Kidney (tissue), 14 donors: ENCODE data around the gene ALPG. TPM values are rescaled to one million over a fixed set of nuclear protein-coding genes. Genes with fewer than 3 reads are reported as not detected.

Experiments used
- DNase-seq, 5 donors: peaks; one replicate each; pipeline ENCODE4 v3.0.0-alpha.2; 2013 to 2020
- FAIRE-seq: peaks from 2 replicates; lab custom pipeline; 2012; peaks lifted over from hg19 to GRCh38; lab: Jason Lieb, UNC
- H3K27ac ChIP-seq, 2 donors: one replicate each; pipeline ENCODE4 v1.7.0; 2013; ENCODE audit warnings: low read depth in 2 of 2, low read length in 2 of 2, inconsistent platforms in 1 of 2
- H3K27me3 ChIP-seq: one replicate; pipeline ENCODE4 v1.7.1; 2013; ENCODE audit warnings: low read length, inconsistent platforms; ENCODE audit not compliant: control insufficient read depth, insufficient read depth
- H3K36me3 ChIP-seq, 3 donors: one replicate each; pipeline versions ENCODE4 v1.7.0 to v1.7.1; 2013; ENCODE audit warnings: low read length in 3 of 3, control low read depth in 1 of 3, inconsistent platforms in 1 of 3; ENCODE audit not compliant: insufficient read depth in 3 of 3, control insufficient read depth in 2 of 3
- H3K4me1 ChIP-seq, 3 donors: one replicate each; pipeline versions ENCODE4 v1.7.0 to v1.7.1; 2013; ENCODE audit warnings: low read length in 3 of 3, inconsistent platforms in 1 of 3, low read depth in 1 of 3; ENCODE audit not compliant: control insufficient read depth in 2 of 3, insufficient read depth in 2 of 3
- H3K4me3 ChIP-seq, 3 donors: one replicate each; pipeline versions ENCODE4 v1.7.0 to v1.8.1; 2013; ENCODE audit warnings: low read length in 3 of 3, control low read depth in 1 of 3, inconsistent platforms in 1 of 3
- H3K9ac ChIP-seq, 3 donors: one replicate each; pipeline versions ENCODE4 v1.7.0 to v1.7.1; 2013; ENCODE audit warnings: low read length in 3 of 3, control low read depth in 1 of 3, inconsistent platforms in 1 of 3
- H3K9me3 ChIP-seq, 3 donors: one replicate each; pipeline versions ENCODE4 v1.7.0 to v1.7.1; 2013; ENCODE audit warnings: low read length in 3 of 3, control low read depth in 1 of 3, inconsistent platforms in 1 of 3; ENCODE audit not compliant: control insufficient read depth in 2 of 3, insufficient read depth in 1 of 3
- intact Hi-C: fragments of 100-400 bp; cut with DNase I; formaldehyde crosslinking; loops from one replicate; pipeline ENCODE4 v1.11.1; 2022
- polyA plus RNA-seq: library from polyadenylated mRNA; stranded (reverse); fragments of 350-450 nt; fragmentation: Illumina TruSeq; extraction: RNeasy Lipid Tissue Mini Kit (QIAGEN cat#74804); gene quantifications from one replicate; pipeline ENCODE4 v1.2.3, GENCODE V29; 2014; ENCODE audit warnings: low read depth, low replicate concordance; ENCODE audit not compliant: insufficient read depth
- total RNA-seq: library from RNA; stranded (reverse); fragmentation: NEBNext Ultra II Directional; extraction: Animal tissue kit (Norgen Biotek cat#: 25700); gene quantifications from one replicate; pipeline ENCODE4 v1.2.1, GENCODE V29; 2021
- TF ChIP-seq, protein P1 (sequence below): IDR thresholded peaks from 3 replicates; pipeline ENCODE4 v1.5.1; 2012; ENCODE audit warnings: mild to moderate bottlenecking, moderate library complexity, borderline replicate concordance; ENCODE audit not compliant: insufficient read depth; ENCODE audit errors: extremely low read depth
- donor health status: control.
- donor health status: control.
- donor health status: control.
- donor health status: control.
- donor health status: control.
- donor health status: DM: yes; HTN: yes; CAD: no.
- donor health status: Normal renal cell carcinoma (clear cell type).

Gene ALPG
- total and polyA plus RNA-seq, 2 donors from 2014 or later: not detected

DNA sequence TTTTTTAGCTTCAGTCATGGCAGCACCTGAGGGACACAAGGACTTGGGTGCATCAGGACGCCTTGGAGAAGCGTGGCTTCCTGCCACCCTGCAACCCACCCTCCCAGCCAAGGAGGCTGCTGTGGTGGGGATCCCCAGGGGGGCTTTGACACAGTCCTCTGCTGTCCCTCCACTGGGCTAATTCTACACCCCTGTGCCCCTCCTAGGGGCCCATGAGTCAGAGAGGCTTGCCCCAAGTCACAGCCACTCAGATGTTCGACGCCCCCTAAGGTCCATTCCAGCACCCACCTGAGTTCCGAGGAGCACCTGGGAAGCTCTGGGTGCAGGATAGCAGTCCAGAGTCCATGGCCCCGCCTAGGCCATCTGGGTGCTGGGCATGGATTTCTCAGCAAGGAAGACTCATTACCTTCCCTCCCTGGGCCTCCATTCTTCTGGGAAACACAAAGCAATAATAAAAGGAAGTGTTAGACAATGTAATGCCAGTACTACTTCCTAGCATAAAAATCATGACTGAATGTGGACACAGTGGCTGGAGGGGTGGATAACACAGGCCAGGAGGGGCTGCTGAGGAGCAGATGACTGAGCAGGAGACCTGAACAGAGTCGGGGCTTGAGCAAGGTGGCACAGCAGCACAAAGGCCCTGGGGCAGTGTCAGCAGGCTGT is 3.7 kb downstream of the ALPG start:
- Histone ChIP-seq H3K27me3 (peaks cover 3% of the 10 kb centered on the region), H3K9ac (no peak overlapping the region), H3K9me3 (no peaks in the 10 kb centered on the region), H3K4me1 (no peaks in the 10 kb centered on the region), H3K27ac (no peak overlapping the region), H3K36me3 (no peaks in the 10 kb centered on the region), H3K4me3 (no peak overlapping the region)
- DNase-seq (no peak), FAIRE-seq (no peak)
- intact Hi-C loops: no loop called here
- TF ChIP-seq, protein P1, sequence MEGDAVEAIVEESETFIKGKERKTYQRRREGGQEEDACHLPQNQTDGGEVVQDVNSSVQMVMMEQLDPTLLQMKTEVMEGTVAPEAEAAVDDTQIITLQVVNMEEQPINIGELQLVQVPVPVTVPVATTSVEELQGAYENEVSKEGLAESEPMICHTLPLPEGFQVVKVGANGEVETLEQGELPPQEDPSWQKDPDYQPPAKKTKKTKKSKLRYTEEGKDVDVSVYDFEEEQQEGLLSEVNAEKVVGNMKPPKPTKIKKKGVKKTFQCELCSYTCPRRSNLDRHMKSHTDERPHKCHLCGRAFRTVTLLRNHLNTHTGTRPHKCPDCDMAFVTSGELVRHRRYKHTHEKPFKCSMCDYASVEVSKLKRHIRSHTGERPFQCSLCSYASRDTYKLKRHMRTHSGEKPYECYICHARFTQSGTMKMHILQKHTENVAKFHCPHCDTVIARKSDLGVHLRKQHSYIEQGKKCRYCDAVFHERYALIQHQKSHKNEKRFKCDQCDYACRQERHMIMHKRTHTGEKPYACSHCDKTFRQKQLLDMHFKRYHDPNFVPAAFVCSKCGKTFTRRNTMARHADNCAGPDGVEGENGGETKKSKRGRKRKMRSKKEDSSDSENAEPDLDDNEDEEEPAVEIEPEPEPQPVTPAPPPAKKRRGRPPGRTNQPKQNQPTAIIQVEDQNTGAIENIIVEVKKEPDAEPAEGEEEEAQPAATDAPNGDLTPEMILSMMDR: no peak

DNA sequence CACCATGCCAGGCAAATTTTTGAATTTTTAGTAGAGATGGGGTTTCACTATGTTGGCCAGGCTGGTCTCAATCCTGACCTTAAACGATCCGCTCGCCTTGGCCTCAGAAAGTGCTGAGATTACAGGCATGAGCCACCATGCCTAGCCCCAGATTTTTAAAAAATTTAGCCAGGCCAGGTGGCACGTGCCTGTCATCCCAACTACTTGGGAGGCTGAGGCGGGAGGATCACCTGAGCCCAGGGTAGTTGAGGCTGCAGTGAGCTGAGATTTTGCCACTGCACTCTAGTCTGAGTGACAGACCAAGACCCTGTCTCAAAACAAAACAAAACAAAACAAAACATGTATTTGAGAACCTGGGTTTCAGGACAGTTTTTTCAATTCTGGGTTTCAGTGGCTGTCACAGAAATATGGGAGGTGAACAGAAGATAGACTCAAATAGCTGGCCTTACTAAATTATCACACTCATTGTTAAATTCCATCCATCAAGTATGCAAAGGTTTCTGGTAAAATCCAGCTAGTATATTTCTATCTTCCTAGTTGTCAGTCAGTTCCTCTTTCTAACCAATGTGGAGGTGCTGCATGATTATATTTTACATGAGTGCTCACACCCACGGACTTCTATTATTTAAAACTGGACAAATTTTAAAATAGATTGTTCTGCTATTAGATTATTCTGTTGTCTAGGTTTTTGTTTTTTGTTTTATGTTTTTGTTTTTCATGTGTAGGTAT is 5.4 kb downstream of the ALPG start:
- Histone ChIP-seq H3K27ac (no peak overlapping the region), H3K9me3 (no peaks in the 10 kb centered on the region), H3K36me3 (no peaks in the 10 kb centered on the region), H3K4me1 (no peaks in the 10 kb centered on the region), H3K9ac (no peak overlapping the region), H3K27me3 (peaks cover 3% of the 10 kb centered on the region), H3K4me3 (no peak overlapping the region)
- DNase-seq (peak in 1 of 5 donors; percentile 3), FAIRE-seq (no peak)
- TF ChIP-seq, protein P1: no peak
- intact Hi-C loops: no loop called here

DNA sequence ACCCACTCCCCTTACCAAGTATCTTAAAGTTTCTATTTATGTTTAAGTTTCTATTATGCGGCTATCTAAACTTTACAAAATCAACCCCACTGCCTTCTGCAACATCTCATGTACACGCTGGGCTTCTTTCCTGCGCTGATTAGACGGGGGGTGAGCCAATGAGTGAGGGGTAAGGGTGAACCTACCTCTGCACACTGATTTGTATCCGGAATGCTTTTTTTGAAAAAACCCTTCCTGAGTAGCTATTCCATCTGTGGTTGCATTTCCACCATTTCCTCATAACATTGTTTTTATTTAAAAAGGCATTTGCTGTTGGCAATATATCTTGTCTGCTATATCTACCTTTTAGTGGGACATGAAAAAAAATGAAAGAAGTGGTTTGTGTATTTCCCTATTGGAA is 6.3 kb downstream of the ALPG start:
- Histone ChIP-seq H3K27me3 (peaks cover 10% of the 10 kb centered on the region), H3K36me3 (no peaks in the 10 kb centered on the region), H3K4me1 (no peaks in the 10 kb centered on the region), H3K9ac (no peak overlapping the region), H3K27ac (no peak overlapping the region), H3K4me3 (no peak overlapping the region), H3K9me3 (no peaks in the 10 kb centered on the region)
- intact Hi-C loops: no loop called here
- TF ChIP-seq, protein P1: no peak
- DNase-seq: peak in 1 of 5 donors; percentile 4
- no peak for FAIRE-seq
